Natural killer cell treated with Interleukin-12 subunit alpha and Interleukin-12 subunit beta and Interleukin-15 and Interleukin-18, amount 100 ng/mL, for 72 hours (primary cell): ENCODE measurements around the gene STAM. TPM values are rescaled to one million over a fixed set of nuclear protein-coding genes. Genes with fewer than 3 reads are reported as not detected.

Experiments
- ATAC-seq, 2 donors: fragments of 150-1000 bp; cut with Tn5 transposase in 1 of 2; sonication (Bioruptor Pico), chemical (Tn5 transposase) in 1 of 2; 2 replicates each; pipeline ENCODE4 v1.10.0; 2021
- DNase-seq: peaks from one replicate; pipeline ENCODE4 v3.0.0; 2022; ENCODE audit warnings: low spot score
- H3K27ac Mint-ChIP-seq, 2 donors: 1 replicate in 1 of 2; 2 replicates in 1 of 2; pipeline ENCODE4 v1.8.0; 2022; ENCODE audit warnings: mixed read lengths in 2 of 2, mild to moderate bottlenecking in 1 of 2, moderate library complexity in 1 of 2
- H3K27me3 Mint-ChIP-seq, 2 donors: 1 replicate in 1 of 2; 2 replicates in 1 of 2; pipeline ENCODE4 v1.8.0; 2022; ENCODE audit warnings: mixed read lengths in 2 of 2
- H3K36me3 Mint-ChIP-seq: one replicate; pipeline ENCODE4 v1.8.0; 2022; ENCODE audit warnings: mixed read lengths
- H3K4me1 Mint-ChIP-seq, 2 donors: 1 replicate in 1 of 2; 2 replicates in 1 of 2; pipeline ENCODE4 v1.8.0; 2022; ENCODE audit warnings: low read depth in 2 of 2, mixed read lengths in 2 of 2, mild to moderate bottlenecking in 1 of 2
- H3K4me3 Mint-ChIP-seq: one replicate; pipeline ENCODE4 v1.8.0; 2022; ENCODE audit warnings: mixed read lengths
- H3K9me3 Mint-ChIP-seq: 2 replicates; pipeline ENCODE4 v1.8.0; 2022; ENCODE audit warnings: mixed read lengths
- total RNA-seq, 2 donors: library from RNA; stranded (reverse); gene quantifications; one replicate each; pipeline ENCODE4 v1.2.3, GENCODE V29; 2022

STAM gene
- total RNA-seq, 2 donors from 2014 or later, result 20.2 to 24.4 TPM

DNA sequence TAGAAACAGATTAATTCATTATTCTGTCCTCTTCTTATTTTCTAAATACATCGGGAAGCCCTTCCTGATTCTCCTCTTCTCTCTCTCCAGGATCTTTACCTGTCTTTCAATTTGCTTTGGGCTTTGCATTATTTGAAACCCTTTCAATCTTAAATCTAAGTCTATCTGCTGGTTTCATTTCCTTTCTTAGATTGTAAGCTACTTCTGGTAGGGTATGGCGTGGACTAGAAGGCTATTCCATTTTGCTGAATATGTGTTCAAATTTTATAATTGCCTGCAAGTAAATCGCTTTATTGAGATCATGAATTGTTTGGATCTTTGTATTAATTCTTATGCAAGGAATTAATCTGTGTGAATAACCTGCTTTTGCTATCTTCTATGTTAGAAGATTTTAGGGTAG lies 11.1 kb downstream of the STAM start:
- Mint-ChIP-seq H3K36me3 (peaks cover 10% of the 10 kb centered on the region), H3K9me3 (peaks cover 3% of the 10 kb centered on the region), H3K4me1 (peaks cover 56 to 70% of the 10 kb centered on the region in 2 donors), H3K4me3 (peak overlapping the region; percentile 1), H3K27me3 (no peaks in the 10 kb centered on the region), H3K27ac (peak overlapping the region in 1 of 2 donors; percentile 69)
- DNase-seq (no peak), ATAC-seq (no peak)

DNA sequence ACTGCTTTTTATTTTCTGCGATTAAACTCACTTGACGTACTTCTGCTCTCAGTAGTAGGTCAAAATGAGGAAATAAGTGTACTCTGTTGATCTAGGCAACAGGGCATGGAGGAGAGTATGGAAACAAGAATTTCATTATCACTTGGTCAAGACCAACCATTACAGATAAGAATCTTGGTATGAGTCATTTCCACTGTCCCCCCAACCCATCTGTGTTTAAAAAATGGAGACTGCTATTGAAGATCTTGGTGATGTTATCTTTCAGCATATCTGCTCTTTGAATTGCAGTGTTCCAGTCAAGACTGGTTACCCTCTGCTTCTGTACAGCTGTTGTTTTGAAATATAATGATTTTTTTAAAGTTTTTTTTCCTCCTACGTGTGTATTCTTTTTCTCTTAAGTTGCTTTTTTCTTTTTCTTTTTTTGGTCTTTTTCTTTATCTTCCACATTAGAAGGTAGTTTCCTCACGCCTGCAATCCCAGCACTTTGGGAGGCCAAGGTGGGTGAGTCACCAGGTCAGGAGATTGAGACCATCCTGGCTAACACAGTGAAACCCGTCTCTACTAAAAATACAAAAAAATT lies 11.7 kb downstream of the STAM start:
- ATAC-seq (peak in 1 of 2 donors; percentile 64), DNase-seq (no peak)
- peak overlapping the region; percentile 1 for H3K4me3 Mint-ChIP-seq
- peaks cover 3% of the 10 kb centered on the region for H3K9me3 Mint-ChIP-seq
- H3K36me3 Mint-ChIP-seq, result peaks cover 10% of the 10 kb centered on the region
- H3K4me1 Mint-ChIP-seq, result peaks cover 52 to 64% of the 10 kb centered on the region in 2 donors
- H3K27ac Mint-ChIP-seq, result peak overlapping the region in 1 of 2 donors; percentile 69
- H3K27me3 Mint-ChIP-seq, result no peaks in the 10 kb centered on the region

DNA sequence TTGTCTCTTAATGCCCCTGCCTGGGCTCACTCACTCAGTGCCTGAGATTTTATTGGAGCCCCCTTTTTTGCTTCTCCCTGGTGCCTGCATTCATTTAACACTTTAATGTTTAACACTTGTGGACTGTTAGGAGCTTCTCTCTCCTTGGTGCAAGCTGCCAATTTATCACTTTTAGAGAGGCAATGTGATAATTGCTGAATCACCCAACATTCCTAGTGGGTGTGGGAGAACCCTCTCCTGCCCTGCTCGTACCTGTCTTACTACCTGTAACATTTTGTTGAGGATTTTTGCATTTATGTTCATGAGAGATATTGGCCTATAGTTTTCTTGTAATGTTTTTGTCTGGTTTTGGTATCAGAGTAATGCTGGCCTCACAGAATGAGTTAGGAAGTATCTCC lies 13.2 kb downstream of the STAM start:
- DNase-seq (no peak), ATAC-seq (no peak)
- H3K27me3 Mint-ChIP-seq, result no peaks in the 10 kb centered on the region
- H3K4me1 Mint-ChIP-seq, result peaks cover 46 to 62% of the 10 kb centered on the region in 2 donors
- H3K9me3 Mint-ChIP-seq, result peaks cover 3% of the 10 kb centered on the region
- no peak overlapping the region for H3K27ac Mint-ChIP-seq
- peaks cover 17% of the 10 kb centered on the region for H3K36me3 Mint-ChIP-seq
- no peak overlapping the region for H3K4me3 Mint-ChIP-seq

DNA sequence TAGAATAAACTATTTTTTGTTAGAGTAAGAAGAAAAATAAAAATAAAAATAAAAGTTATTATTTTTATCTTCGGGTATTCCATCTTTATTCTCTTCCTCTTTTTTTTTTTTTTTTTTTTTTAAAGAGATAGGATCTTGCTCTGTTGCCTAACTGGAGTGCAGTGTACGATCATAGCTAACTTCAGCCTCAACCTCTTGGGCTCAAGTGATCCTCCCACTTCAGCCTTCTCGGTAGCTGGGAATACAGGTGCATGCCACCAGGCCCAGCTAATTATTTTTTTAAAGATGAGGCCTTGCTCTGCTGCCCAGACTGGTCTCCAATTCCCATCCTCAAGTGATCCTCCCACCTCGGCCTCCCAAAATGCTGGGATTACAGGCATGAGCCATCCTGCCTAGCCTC lies 15.4 kb downstream of the STAM start:
- ATAC-seq, result no peak
- H3K36me3 Mint-ChIP-seq, result peaks cover 12% of the 10 kb centered on the region

DNA sequence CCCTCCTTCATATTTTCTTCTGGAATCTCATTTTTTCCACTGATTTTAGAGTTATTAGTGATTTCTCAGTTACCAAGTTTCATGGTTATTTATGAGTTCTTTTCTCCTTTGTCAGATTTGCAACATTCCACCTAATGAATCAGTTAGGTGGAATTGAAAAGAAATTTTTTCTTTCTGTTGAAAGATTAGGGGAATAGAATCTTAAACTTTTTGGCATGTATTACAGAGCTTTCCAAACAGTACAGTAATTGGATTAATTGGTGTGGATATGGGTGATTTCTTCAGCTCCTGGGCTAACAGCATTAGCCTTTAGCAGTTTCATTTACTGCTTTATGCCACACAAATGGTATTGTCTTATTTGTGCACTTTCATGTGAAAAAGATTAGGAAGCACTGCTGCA lies 17.0 kb downstream of the STAM start:
- H3K27ac Mint-ChIP-seq, result peak overlapping the region in 1 of 2 donors; percentile 1
- H3K36me3 Mint-ChIP-seq, result peaks cover 12% of the 10 kb centered on the region
- H3K27me3 Mint-ChIP-seq, result no peaks in the 10 kb centered on the region
- no peaks in the 10 kb centered on the region for H3K9me3 Mint-ChIP-seq
- H3K4me3 Mint-ChIP-seq, result no peak overlapping the region
- ATAC-seq, result no peak
- peaks cover 36 to 55% of the 10 kb centered on the region in 2 donors for H3K4me1 Mint-ChIP-seq
- DNase-seq, result no peak

More for the DNA sequence above, 15.4 kb downstream of the STAM start:
- Mint-ChIP-seq H3K27ac (no peak overlapping the region), H3K4me1 (peaks cover 48 to 66% of the 10 kb centered on the region in 2 donors), H3K27me3 (no peaks in the 10 kb centered on the region), H3K4me3 (no peak overlapping the region), H3K9me3 (peaks cover 3% of the 10 kb centered on the region)
- no peak for DNase-seq

DNA sequence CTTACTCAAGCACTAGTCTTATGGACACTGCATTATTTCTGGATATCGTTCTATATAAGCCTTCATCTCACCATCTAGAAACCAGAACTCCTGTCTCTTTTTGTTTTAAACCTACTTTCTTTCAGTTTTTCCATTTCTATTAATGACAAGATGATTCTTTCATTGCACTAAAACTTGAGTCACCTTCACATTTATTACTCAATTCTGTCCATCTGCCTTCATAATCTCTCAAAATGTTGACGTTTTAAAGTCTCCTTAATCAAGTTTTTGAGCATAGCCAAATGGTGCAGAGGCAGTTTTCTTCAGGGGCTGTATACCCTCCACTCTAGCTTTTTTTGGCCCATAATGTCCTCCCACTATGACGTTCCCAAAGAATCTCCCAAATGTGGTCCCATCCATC lies 17.6 kb downstream of the STAM start:
- H3K36me3 Mint-ChIP-seq, result peaks cover 12% of the 10 kb centered on the region
- H3K4me1 Mint-ChIP-seq, result peaks cover 32 to 49% of the 10 kb centered on the region in 2 donors
- no peaks in the 10 kb centered on the region for H3K9me3 Mint-ChIP-seq
- DNase-seq (no peak), ATAC-seq (no peak)
- H3K27me3 Mint-ChIP-seq, result no peaks in the 10 kb centered on the region
- peak overlapping the region in 1 of 2 donors; percentile 1 for H3K27ac Mint-ChIP-seq
- no peak overlapping the region for H3K4me3 Mint-ChIP-seq

DNA sequence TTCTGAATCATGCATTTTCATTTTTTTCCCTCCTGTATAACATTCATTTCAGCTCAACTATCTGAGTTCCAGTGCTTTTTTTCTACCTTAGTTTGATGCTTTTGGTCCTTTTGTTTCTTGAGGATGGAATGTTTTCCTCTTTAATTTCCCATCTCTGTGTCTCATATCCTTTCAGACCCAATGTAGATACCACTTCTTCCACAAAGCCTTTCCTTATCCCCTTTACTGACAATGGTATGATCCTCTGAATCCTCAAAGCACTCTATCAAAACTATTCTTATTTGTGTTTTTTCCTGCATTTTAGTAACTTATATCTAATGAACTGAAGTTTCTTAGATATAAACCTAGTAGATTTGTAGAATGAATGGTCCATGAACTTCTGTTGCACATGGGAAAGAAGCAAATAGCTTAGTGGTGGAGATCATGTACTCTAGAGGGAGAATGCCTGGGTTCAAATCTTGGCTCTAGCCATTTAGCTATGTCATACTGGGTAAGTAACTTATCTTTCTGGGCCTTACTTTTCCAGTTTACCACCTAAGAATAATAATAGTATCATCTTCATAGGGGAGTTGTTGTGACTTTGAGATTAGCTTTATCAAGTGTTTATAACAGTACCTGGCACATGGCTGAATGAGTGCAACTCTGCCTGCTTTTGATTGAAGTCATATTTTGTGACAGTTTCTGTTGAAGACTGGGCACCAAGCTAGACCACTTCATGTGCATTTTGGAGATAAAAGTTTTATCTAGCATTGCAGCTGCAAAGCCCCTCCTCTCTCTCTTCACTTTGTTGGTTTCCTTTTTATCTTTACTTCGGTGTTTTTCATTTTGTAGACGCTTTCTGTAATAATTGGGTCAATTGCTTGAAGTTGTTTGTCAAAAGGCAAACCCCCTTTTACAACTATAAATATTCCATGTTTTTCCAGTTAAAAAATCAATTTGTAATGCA lies 18.5 kb downstream of the STAM start:
- no peak for DNase-seq
- H3K4me3 Mint-ChIP-seq, result no peak overlapping the region
- no peaks in the 10 kb centered on the region for H3K27me3 Mint-ChIP-seq
- peak overlapping the region in 1 of 2 donors; percentile 2 for H3K27ac Mint-ChIP-seq
- no peaks in the 10 kb centered on the region for H3K9me3 Mint-ChIP-seq
- ATAC-seq, result no peak
- H3K36me3 Mint-ChIP-seq, result peaks cover 12% of the 10 kb centered on the region
- peaks cover 27 to 43% of the 10 kb centered on the region in 2 donors for H3K4me1 Mint-ChIP-seq

DNA sequence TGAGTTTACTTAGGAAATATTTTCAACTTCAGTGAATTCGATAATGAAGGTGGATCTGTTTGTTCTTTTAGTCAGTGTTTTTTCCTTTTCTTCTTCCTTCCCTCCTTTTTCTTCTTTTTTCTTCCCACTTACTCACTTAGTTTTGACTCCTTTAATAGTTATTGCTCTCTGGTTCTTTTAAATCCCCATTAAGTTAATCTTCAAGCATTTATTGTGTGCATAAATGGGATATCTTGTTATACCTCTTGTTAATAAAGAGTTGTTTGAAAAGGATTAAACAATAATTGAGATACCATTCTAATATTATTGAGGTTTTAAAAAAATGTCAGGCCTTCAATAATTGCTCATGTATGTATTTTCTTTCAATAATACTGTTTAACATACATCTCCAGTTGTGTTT lies 19.5 kb downstream of the STAM start:
- Mint-ChIP-seq H3K9me3 (peaks cover under 1% of the 10 kb centered on the region), H3K27ac (no peak overlapping the region), H3K4me1 (peaks cover 26 to 43% of the 10 kb centered on the region in 2 donors), H3K36me3 (peaks cover 12% of the 10 kb centered on the region), H3K27me3 (no peaks in the 10 kb centered on the region), H3K4me3 (no peak overlapping the region)
- ATAC-seq (no peak), DNase-seq (no peak)

DNA sequence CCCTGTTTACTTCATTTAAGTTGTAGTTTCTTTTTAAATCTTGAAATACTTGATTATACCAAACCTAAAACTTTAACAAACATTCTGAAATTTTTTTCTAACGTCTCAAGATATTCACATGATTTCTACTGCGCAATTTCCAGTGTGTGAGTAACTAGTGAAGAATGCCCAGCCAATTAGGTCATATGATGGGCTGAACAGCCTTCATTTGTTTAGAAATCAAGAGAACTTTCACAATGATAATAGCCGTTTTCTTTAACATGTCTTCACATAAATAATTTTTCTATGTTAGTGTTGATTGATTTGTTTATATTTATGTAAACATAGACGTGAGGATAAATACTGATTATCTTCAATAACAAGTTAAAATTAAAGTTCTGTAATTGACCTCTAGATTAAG lies 21.8 kb downstream of the STAM start:
- H3K4me1 Mint-ChIP-seq, result peaks cover 44 to 58% of the 10 kb centered on the region in 2 donors
- DNase-seq (no peak), ATAC-seq (no peak)
- no peak overlapping the region for H3K4me3 Mint-ChIP-seq
- H3K27me3 Mint-ChIP-seq, result no peaks in the 10 kb centered on the region
- H3K9me3 Mint-ChIP-seq, result peaks cover 2% of the 10 kb centered on the region
- H3K27ac Mint-ChIP-seq, result no peak overlapping the region
- peaks cover 12% of the 10 kb centered on the region for H3K36me3 Mint-ChIP-seq

DNA sequence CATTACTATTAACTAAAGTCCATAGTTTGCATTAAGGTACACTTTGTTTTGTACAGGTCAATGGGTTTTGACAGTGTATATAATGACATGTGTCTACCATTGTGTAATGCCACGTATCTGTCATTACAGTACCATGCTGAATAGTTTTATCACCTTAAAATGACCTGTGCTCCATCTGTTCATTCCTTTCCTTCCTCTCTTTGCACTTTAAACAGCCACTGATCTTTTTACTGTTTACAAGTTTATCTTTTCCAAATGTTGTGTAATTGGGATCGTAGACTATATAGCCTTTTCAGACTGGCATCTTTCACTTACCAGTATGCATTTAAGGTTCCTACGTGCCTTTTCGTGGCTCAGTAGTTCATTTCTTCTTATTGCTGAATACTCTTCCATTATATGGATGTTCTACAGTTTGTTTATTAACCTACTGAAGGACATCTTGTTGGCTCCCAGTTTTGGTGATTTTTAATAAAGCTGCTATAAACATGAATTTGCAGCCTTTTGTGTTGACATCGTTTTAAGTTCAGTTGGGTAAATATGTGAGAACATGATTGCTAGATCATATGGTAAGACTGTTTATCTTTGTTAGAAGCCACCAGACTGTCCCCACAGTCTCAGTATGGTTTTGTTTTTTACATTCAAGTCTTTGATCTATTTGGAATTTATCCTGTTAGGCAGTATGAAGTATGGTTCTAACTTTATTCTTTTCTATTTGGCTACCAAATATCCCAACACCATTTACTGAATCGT lies 24.7 kb downstream of the STAM start:
- H3K4me3 Mint-ChIP-seq, result peak overlapping the region; percentile 79
- H3K9me3 Mint-ChIP-seq, result peaks cover 3% of the 10 kb centered on the region
- DNase-seq (no peak), ATAC-seq (peak; percentile 77)
- H3K27ac Mint-ChIP-seq, result peak overlapping the region; percentile 69 to 92
- peaks cover 43 to 50% of the 10 kb centered on the region in 2 donors for H3K4me1 Mint-ChIP-seq
- H3K36me3 Mint-ChIP-seq, result no peaks in the 10 kb centered on the region
- no peaks in the 10 kb centered on the region for H3K27me3 Mint-ChIP-seq

DNA sequence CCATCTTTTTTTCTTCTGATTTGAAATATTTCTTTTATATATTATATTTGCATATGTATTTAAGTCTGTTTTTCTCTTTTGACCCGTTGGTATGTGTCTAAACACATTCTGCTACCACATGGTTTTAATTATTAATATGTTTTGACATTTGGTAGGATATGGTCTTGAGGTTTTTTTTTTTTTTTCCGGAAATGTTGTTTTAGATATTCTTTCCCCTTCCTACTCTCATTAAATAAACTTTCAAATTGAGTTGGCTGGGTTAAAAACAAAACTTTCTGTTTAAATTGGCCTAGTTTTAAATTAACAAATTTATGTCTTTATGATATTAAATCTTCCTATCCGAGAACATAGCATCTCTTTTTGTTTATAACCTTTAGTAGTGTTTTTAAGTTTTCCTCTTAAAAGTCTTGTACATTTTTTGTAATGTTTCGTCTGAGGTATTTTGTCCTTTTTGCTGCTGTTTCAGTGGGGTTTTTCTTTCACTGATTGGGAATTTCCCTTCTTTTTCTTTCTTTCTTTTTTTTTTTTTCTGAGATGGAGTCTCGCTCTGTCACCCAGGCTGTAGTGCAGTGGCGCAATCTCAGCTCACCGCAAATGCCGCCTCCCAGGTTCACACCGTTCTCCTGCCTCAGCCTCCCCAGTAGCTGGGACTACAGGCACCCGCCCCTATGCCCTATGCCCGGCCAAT lies 25.4 kb downstream of the STAM start:
- Mint-ChIP-seq H3K9me3 (peaks cover 5% of the 10 kb centered on the region), H3K27me3 (no peaks in the 10 kb centered on the region), H3K4me1 (peaks cover 47 to 53% of the 10 kb centered on the region in 2 donors), H3K27ac (peak overlapping the region; percentile 69 to 92), H3K36me3 (no peaks in the 10 kb centered on the region), H3K4me3 (peak overlapping the region; percentile 79)
- ATAC-seq (peak; percentile 75 to 82), DNase-seq (peak; percentile 77)

DNA sequence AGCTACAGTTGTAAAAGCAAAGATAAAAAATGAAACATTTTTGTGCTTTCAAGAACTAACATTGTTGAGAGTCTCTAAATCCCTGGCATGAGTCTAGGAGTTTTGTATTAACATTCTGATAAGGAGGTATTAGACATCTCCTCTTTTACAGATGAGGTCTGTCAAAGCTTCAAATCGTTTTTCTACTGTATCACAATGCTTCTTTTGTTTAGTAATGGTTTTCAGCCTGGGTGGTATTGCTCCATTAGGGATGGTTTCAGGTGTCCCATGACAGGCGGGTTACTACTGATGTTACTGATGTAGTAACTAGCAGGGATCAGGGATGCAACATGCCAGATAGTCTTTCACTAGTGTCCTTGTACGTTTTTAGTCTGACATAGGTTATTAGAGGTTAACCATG lies 27.4 kb downstream of the STAM start:
- Mint-ChIP-seq H3K36me3 (no peaks in the 10 kb centered on the region), H3K4me1 (peaks cover 49 to 56% of the 10 kb centered on the region in 2 donors), H3K4me3 (no peak overlapping the region), H3K27ac (peak overlapping the region in 1 of 2 donors; percentile 43), H3K27me3 (no peaks in the 10 kb centered on the region), H3K9me3 (peaks cover 5% of the 10 kb centered on the region)
- ATAC-seq (no peak), DNase-seq (no peak)

DNA sequence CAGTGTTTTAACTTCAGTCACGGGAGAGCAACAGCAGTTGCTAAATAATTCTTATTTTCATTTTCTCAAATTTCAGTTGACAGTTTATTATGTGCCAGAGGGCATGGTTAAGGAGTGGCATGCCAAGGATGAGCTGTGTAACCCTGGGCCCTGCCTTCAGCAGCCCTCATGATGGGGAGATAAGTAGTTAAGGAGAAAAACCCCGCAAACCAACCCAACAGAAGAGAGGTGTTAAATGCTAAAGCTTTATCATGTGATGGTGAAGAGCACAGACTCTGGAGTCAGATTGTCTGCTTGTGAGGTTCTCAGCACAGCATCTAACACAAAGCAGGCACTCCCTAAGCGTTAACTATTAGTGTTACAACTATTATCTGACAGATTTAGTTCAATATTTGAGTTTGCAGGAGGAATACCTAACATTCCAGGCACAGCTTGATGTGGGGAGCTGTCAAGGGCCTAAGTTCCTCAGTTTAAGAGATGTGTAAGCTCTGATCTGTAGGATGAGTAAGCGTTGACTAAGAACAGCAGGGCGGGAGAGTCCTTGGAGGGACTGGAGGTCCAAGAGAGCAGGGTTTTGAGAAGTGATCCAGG lies 29.6 kb downstream of the STAM start:
- peaks cover 3% of the 10 kb centered on the region for H3K9me3 Mint-ChIP-seq
- ATAC-seq (peak; percentile 64 to 73), DNase-seq (no peak)
- H3K4me3 Mint-ChIP-seq, result peak overlapping the region; percentile 1
- peaks cover 42 to 44% of the 10 kb centered on the region in 2 donors for H3K4me1 Mint-ChIP-seq
- H3K27ac Mint-ChIP-seq, result peak overlapping the region; percentile 24 to 94
- H3K27me3 Mint-ChIP-seq, result no peaks in the 10 kb centered on the region
- no peaks in the 10 kb centered on the region for H3K36me3 Mint-ChIP-seq
